ENCODE data around the gene NFASC.

Gene NFASC

GRCh38 chr1:204989266-204990058 is 118.8 kb downstream of the NFASC start:
- peak; percentile 44 for DNase-seq

DNA sequence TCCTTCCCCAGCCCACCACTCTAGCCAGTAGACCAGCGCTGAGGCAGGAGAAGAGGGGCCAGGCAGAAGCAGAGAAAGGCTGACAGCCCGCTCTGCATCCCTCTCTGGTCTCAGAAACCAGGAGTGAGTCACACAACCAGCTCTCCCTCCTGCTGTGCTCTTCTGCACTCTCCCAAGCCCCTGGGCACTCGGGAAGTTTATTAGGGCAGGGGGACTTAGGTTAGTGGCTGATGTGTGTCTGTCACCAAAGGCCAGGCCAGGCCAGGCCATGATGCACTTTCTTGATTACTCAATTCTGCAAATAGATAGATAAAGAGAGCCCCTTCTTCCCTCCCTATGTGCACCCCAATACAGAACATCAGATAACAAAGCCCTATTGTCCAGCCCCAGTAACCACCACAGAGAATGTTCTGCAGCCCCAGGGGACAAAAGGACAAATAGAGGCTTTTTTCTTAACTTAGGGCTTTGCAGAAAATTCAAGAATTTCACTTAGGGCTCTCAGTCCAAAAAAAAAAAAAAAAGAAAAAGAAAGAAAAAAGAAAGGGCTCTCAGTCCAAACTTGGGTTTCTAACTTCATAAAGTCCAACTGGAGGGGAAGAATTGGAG is 119.5 kb downstream of the NFASC start:
- DNase-seq, result no peak

DNA sequence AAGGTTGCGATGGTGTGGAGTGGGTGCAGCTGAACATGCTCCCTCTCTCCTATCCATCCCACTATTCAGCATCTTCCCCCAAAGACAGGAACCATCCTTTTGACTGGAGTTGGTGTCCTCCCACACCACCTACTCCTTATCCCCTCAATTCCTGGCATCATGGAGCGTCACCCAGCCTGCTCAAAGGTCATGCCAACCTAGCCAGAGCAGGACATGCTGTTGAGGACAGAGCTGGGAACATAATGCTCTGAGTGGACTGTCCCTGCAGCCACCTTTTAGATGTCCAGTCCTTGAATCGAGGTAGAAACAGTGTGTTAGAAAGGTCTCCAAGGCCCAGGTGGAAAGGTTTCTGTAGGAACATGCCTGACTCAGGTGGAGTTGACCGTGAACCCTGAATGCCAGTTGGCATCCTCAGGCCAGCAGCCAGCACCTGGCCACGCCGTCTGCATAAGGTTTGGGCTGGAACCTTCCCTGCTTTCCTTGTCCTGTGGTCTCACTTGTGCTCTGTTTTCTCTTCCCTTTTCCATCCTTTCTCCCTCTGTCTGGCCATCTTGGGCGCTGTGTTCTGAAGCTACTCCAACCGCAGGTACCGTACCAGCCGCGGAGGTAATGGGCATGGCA is 120.2 kb downstream of the NFASC start:
- DNase-seq, result no peak

DNA sequence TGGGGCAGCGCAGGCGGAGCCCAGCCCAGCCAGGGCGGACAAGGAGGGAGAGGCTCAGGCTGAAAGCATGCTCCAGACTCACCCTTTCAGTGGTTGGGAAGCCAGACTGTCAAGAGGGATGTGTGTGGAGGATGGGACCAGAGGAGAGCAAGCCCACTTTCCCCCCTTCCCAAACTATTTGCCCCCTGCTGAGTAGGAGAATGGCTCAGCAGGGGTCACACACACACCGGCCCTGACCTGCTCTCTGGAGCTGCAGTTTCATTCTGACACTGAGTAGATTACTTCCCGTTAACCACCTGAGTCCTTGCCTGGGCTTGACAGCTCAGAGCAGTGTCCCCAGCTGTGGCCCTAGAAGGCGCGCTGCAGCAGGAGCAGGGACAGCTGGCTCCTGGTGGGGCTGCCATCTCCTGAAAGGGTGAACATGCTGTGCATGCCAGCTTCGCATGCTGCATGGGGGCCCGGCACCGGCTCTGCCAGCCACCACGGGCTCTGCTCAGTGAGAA is 120.7 kb downstream of the NFASC start:
- DNase-seq, result no peak

GRCh38 chr1:204992201-204992997 is 121.7 kb downstream of the NFASC start:
- no peak for DNase-seq

- DNase-seq, result no peak
Measured at GRCh38 chr1:204992998-204993314, 122.3 kb downstream of the NFASC start.

- DNase-seq, result no peak
Measured at GRCh38 chr1:204994086-204994862, 123.6 kb downstream of the NFASC start.

GRCh38 chr1:204996981-204997380 is 126.3 kb downstream of the NFASC start:
- DNase-seq, result no peak

DNA sequence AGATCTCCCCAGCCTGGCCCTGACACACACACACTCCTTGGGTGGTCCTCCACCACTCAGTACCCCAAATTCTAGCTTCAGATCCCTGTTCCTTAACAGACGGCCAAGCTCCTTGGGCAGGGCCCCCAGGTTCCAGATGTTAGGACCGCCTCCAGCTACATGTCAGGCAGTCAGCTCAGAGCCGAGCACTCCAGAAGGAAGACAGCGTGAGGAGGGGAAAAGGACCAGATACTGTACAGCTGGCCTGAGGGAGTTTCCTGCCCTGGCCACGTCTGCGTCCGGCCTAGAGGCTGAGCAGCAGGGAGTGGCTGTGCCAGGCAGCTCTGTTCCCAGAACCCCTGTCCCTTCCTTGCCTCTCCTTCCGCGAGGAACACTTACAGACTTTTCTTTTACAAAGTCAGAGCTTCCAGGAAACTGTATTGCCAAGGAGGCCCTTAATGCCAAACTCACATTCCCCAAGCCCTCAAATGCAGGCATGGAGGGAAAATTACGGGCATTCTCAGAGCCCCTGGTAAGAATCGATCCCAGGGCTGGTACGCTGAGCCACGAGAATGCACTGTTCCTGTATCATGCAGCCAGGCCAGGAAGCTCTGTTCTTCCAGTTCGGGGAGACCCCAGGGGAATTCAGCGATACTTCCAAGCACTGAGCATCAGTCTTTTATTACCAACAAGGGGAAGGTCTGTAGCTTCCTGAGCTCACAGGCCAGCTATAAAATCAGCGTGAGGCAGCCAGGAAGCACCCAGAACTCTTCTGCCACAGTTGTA is 127.1 kb downstream of the NFASC start:
- no peak for DNase-seq

DNA sequence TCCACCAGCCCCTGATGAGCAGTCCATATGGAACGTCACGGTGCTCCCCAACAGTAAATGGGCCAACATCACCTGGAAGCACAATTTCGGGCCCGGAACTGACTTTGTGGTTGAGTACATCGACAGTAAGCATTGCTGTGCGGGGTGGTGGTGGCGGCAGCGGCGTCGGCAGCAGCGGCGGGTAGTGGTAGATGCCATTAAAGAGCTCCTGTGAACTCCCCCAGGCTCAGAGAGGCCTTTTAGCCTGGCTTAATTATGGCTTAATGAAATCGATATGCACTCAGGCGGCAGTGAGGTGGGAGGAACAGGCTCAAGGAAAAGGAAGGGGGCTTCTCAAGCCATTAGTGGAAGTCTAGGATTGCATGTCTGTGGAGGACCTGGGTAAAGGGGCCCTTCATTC is 130.5 kb downstream of the NFASC start:
- DNase-seq, result no peak

DNA sequence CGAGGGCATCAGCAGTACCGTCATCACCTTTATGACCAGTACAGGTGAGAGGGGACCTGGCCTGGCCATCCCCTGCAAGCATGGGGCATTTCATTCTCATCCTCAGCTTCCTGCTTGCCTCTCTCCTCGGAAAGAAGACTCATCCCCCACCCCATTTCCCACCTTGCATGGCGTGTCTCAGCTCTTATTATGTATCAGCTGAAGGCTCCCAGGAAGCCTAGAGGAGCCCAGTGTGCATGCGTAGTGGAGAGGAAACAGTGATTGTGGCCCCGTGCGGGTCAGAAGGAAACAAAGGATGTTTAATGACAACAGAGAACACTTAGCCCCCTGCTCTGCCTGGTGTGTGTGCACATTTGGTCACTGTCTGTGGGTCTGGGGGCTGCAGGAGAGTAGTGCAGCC is 132.0 kb downstream of the NFASC start:
- no peak for DNase-seq

DNA sequence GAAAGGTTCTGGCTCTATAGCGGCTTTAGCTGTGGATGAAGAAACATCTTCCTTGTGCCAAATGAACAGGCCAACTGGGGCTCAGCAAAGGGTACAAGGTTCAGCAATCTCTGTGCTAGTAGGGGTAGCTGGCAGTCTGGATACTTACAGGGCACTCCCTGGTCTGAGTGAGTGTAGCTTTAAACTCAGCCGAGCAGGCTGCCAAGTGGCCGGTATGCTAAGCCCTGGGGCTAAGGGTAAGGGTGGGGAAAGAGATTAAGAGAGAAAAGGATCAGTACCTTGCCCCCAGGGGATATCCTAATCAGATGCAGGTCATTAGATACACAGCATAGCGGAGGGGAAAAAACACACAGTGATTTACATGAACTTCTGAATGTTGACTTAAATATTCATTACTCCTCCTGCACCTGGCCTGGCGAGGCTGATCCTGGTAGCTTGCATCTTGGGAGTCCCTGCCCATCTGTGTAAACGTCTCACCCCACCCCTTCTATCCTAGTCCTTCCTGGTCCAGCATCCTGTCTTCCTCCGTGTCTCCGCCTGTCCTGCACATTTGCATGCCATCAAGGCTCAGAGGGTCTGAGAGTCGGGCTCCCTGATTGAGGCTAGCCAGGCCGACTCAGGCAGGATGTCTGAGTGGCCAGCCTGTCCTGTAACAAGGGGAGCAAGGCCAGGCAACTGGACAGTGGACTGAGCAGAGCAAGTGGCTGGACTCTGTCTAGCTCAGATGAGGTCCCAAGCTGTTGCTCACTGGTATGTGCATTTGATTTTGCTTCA is 132.9 kb downstream of the NFASC start:
- no peak for DNase-seq

GRCh38 chr1:205004351-205004750 is 133.7 kb downstream of the NFASC start:
- DNase-seq, result no peak

- no peak for DNase-seq
Measured at GRCh38 chr1:205008896-205009295, 138.2 kb downstream of the NFASC start.

- DNase-seq, result no peak
Measured at GRCh38 chr1:205009670-205010069, 139.0 kb downstream of the NFASC start.

GRCh38 chr1:205012391-205013140 is 141.9 kb downstream of the NFASC start:
- no peak for DNase-seq

DNA sequence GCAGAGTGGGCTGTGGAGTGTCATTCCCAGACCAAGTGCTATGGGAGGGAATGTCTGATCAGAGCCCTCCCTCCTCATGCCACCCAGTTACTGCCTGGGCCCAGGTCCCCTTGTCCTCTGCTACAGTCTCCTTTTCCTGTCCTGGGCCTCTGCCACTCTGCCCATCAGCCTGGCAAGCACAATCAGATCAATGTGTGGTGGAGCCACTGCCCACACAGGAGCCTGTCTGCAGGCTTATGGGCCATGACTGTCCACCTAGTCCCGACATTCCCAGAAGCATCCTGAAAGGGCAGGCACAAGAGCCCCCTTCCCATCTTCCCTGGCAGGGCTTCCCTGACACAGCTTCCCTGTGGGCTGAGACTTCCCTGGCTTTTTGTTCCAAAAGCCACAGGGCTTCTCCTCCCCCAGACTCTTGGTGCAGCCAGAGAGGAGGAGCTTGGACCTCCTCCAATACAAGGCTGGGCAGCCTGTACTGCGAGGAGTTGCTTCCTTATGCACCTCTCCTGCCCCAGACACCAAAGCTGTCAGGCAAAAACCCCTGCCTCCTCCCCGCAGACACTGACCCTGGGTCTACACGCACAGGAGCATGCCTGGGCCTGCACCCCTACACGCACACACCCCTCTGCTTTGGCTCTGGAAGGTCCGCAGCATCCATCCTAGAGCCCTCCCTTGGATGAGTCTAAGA is 143.2 kb downstream of the NFASC start:
- no peak for DNase-seq

DNA sequence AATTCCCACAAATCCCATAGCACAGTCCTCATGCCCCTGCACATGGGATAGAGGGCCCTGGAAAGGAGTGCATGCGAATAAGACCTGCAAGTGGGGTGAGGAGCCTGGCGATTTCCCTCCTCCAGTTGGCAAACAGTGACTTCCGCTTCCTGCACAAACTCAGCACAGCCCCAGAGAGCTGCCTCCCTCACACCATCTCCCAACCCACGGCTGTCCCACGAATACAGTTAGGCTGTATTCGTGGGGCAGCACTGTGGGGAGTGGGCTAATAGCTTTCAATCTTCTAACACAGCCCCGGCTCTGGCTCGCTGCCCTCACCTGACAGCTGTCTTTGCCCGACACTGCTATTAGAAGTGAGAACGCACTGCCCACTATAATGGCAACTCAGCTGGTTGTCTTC is 144.1 kb downstream of the NFASC start:
- DNase-seq, result no peak

DNA sequence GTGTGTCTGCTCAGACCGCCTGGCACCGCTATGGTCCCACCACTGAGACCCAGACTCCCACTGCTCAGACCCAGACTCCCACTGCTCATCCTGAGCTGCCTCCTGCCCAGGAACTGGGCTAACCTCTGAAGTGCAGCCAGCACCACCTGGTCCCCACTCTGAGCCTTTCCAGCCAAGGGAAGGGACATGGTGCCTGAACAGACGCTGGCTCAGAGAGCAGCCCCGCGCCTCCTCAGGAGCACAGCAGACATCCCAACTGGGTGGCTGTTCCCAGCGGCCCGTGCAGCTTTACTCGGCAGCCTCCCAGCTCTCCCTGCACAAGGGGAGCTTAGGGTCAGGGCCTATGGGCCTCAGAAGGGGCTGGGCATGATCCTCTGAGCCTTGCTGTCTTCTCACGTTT is 144.6 kb downstream of the NFASC start:
- DNase-seq, result no peak

DNA sequence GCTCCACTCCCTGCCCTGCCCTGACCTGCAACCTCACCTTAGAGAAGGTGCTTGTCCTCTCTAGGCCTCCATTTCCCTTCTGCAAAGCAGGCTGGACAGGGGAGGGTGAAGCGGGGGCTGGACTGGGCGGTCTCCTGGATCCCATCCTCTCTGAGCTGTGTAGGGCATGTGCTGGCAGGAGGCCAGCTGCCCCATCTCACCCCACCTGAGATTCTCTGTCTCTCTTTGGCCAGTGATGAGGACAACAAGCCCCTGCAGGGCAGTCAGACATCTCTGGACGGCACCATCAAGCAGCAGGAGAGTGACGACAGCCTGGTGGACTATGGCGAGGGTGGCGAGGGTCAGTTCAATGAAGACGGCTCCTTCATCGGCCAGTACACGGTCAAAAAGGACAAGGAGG is 145.4 kb downstream of the NFASC start:
- DNase-seq, result no peak

All from amniotic stem cell (primary cell).